Raji (cell line): Measurements from ENCODE around the gene BOD1L1.

ENCODE experiments used
- POLR2A ChIP-seq: IDR thresholded peaks from 2 replicates; pipeline ENCODE4 v1.6.1; 2011; ENCODE audit warnings: low read depth, low read length, control low read depth; ENCODE audit not compliant: insufficient read depth

The BOD1L1 gene

DNA sequence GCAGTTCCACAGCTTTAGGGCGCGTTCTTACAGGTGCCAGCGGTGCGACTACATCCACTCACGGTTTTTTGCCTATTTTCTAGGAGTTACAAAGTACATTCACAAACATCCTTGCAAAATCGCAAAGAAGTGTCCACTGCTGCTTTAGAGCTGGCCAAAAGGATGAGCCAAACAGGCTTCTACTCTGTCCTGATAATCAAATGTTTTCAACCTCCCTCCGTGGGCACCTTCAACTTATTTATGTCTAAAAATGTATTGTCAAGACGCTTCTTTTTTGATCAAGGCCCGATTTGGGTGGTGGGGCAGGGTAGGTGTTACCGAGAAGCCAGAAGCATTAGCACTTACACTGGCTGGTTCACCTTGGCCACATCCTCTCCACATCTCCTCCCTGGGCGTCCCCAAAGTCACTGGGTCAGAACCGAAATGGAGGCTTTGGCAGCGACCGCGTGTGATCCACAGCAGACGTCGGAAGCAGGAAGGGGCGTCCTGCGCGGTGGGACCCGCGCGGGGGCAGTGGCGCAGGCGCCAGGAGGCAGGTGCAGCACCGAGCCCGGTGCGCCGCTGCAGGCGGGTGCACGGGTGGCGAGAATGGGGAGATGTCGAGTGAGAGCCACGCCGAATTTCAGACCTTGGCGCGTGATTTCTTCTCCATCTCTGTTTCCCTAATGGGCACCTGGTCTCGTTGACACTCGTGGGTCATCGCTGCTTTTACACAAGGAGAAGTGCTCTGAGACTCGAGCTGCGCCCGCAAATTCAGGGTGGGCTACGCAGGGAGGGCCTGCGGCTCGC is 100.1 kb downstream of the BOD1L1 start:
- no peak for TF ChIP-seq POLR2A

DNA sequence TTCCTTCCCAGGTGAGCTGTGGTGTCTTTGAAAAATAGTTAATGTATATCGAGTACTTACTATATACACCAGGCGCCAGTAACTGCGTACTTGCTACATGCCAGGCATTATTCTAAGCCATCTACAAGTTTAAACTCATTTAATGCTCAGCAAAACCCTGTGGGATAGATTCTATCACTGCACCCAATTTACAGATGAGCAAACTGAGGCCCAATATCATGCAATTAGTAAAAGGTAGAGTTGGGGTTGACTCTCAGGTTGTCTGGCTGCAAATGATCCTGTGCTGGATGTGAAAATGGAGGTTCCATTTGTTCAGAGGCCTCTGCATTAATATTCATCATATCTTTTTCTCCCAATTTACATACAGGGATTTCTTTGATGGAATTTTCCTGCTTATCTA is 100.9 kb downstream of the BOD1L1 start:
- no peak for TF ChIP-seq POLR2A

DNA sequence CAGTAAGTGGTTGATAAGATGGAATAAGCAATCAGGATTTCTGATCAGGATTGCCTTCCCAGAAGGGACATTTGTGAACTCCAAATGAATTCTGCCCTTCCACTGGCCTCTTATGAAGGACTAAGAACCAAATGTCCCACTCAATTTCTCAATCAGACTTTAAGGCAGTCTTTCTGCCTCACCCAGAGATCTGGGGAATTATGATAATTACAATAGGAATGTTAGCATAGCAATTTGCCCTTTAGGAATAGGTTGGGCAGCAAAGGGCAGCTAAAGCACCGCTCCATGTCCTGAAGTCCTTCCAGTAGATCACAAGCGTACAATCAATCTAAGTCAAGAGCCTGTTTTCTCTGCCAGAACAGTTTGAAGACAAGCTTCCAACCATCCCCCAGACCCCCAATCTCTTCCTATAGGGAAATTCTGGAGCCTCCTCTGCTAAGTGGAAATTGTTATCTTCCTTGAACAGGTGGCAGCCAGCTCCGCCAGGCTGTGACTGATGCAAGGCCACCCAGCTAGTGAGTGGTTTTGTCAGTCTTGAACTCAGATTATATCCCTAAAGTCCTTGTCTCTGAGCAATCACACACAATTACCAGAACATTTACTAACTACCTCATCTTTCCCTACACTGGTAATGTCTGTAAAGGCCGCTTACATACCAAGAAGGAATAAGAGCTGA is 101.8 kb downstream of the BOD1L1 start:
- no peak for TF ChIP-seq POLR2A

DNA sequence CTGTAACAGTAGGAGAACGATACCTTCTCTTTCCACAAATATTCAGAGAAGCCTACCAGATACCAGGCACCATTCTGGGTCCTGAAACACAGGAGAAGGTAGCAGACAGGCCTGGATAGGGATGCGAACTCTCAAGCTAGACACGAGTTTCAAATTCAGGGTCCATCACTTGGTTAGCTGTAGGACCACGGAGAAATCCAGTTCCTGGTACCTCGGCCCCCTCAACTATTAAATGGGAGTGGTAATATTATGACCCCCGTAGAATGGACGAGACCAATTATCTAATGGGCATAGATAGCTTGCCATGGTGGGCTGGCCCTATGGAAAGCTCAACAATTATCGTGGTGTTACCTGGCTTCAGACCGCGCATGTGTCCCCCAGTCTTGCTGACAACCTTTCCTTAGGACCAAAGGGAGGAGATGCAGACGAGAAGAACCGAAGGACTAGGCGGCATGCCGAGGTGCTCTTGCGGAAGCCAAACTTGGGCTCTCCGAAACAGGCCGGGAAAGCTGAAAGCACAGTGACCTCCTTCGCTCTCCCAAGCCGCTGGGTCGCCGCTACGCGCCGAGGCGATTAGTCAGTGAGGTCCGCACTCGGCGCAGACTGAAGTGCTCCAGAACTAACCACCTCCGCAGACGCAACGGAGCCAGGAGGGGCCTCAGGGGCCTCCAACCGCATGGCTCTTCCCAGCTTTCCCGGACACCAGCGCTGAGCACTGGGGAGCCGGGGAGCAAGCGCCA is 102.9 kb downstream of the BOD1L1 start:
- TF ChIP-seq POLR2A: no peak

DNA sequence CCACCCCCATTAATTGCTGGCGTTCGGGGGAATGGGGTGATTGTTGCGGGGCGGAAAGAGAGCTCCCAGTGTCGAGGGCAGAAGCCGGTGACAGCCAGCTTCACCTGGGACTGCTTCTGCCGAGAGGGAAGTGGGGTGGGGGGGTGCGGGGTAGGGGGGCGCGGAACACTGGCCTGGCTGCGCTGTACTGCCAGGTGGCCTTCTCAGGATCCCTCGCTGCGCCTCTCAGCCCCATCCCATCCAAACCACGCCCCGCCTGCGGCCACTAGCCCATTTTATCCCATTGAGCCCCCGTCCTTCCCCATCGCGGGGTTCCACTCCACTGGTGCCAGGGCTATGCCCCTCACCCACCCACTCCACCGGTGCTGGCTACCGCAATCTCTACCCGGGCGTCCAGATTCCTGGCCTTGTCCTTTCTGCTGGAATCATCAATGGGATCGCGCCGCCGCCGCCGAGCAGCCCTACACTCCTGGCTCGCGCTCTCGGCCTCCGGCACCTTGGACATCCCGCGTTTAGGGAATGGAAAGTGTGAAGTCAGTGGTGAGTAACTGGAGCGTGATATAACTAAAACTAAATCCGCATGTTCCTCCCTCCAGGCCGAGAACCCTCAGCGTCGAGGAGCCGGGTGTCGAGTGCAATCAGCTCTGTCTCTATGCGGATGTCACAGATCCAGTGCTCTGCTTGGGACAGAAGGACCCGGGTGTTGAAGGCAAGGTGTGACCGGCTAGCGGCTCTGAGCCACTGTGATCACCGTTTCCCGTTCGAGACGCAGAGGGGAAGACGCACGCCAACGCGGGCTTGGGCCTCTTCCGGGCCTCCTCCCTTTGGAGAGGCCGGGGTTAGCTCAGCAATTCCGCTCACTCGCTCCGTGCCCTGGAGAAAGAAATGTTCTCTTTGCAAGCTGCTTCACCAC is 103.7 kb downstream of the BOD1L1 start:
- no peak for TF ChIP-seq POLR2A

DNA sequence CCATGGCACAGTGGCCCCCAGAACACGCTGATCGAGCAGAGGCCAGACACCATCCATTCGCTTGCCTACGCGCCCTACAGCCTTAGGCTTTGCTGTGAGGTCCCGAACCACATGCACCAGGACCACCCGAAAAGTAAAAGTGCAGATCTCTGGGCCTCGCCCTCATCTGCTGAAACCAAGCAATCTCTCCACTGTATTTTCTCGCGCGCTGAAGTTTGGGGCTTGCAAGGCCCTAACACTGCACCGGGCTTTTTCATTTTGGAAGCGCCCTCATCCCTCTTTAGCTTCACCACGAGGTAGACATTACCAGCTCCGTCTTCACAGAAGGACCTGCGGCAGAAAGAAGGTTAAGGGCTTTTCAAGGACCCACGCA is 104.4 kb downstream of the BOD1L1 start:
- TF ChIP-seq POLR2A: no peak

DNA sequence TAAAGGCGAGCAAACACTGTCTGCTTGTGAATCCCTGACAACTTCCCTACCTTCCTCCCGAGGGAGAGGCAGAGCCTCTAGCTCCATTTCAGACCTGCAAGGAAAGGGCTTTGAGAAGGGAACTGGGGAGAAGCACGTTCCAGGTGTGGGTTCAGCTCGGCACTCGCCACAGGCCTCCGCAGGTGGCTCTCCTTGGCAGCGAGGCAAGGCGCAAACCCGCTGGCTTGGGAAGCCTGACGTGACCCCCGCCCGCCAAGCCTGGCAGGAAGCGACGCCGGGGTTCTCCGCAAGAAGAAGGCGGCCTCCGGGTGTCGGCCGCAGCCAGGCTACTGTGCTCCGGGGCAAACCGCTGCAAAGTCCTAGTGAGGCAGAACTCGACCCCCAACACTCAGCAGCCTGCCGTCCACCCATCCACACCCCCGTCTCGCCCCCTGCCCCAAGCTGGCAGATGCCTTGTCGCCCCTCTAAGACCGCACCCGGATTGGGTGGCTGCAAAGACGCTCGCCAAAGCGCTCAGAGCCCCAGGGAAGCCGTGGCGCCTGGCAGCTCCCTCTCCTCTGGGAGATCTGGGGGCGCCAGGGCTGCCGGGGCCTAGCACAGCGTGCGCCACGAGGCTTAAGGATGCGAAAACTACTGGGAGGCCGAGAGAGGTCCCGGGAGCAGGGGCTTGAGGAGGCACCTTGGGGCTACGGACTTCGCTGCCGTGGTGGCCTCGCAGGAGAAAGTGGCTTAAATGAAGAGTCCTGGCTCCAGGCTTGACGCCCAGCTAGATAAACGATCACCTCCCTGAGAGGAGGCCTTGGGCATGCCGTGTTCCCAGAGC is 105.0 kb downstream of the BOD1L1 start:
- TF ChIP-seq POLR2A: no peak

DNA sequence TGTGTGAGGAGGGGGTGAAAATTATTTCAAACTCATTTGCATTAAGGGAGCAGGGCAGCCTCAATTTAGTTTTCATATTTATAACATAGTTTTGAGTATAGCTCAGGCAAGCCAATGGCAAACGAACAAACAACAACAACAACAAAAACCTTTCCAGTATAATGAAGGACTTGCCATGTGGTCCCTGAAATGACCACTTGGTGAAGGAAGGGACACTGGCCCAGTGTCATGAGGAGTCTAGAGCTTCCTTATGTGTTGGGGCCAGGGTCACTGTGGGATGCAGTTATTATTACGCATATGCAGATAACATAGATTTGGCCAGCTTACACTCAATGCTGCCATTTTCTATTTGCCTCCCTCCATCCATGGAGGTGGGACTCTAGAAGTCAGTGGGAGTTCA is 106.5 kb downstream of the BOD1L1 start:
- no peak for TF ChIP-seq POLR2A
